Measurements from ENCODE around the gene ANKS6. TPM values are rescaled to one million over a fixed set of nuclear protein-coding genes. Genes with fewer than 3 reads are reported as not detected.

Gene ANKS6
- total RNA-seq = 2.4 TPM

DNA sequence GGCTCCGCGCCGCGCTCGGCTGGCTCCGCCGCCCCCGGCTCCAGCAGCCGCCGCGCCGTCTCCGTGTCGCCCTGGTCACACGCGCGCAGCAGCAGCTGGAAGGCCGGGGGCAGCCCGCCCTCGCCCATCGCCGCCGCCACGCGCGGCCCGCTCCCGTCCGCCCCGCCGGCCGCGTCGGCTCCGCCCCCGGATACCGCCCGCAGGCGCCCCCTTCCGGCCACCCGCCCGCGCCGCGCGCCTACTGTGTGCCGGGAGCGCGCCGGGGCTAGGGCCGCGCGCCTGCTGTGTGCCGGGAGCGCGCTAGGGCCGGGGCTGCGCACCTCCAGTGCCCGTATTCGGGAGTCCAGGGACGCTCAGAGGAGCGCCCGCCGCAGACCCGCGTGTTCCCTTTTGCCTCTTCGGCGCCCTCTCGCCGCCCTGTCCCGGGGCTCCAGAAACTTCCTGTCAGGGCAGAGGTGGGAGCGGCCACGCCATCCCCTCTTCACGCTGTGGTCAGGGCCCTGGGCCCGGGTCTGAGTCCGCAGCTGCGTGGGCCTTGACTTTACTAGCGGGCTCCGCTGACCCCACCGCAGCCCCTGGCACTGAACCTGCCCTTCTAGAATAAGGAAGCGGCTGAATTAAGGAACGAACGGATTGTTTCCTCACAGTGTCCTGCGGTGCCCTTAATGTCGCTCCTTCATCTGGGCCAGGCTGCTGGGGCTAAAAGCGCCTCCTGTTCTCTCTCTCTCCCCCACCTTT, at the start of gene ANKS6:
ANKS6 (minus strand) TSS at position 192 of the 738 bp plus-strand sequence; CDS start at position 128, 64 bp downstream.
- FAIRE-seq = no peak

DNA sequence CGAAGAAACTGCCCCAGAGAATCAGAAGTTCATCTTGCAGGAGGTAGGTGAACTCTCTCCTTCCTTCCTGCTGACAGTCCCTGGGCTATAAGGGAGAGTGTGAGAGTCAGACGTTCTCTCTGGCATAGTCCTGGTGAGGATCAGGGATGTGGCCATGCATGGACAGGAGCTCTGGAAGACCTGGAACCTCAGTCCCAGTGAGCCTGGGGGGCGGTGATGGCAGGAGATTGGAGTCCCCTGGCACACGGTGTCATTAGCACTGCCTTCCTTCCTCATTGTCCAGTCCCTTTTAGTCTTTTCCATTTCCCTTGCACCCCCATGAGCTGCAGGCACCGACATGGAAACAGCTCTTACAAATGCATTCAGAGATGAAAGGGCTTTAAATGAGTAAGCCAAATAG, 49.7 kb upstream of the ANKS6 start:
- FAIRE-seq (no peak), DNase-seq (ENCODE audit: low spot score in 2 of 2) (no peak)

More for the DNA sequence above, at the start of gene ANKS6:
- DNase-seq (ENCODE audit: low spot score in 2 of 2) = peak; percentile 93 to 95

DNA sequence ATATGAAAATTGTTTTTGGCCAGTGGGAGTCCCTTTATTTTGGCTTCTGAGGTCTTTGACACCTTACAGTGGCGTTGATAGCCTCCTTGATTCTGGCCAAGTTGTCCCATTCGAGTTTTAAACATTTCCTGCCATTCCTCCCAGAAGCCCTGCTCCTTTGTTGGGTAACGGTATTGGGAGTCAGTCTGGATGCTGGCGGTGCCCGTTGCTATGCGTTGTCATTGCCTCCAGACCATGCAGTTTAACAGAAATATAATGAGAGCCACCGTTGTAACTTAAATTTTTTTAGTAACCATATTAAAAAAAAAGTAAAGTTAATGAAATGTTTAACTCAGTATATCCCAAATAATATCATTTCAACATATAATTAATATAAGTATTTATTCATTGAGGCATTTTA, 46.2 kb upstream of the ANKS6 start:
- FAIRE-seq = no peak
- DNase-seq (ENCODE audit: low spot score in 2 of 2) = no peak

DNA sequence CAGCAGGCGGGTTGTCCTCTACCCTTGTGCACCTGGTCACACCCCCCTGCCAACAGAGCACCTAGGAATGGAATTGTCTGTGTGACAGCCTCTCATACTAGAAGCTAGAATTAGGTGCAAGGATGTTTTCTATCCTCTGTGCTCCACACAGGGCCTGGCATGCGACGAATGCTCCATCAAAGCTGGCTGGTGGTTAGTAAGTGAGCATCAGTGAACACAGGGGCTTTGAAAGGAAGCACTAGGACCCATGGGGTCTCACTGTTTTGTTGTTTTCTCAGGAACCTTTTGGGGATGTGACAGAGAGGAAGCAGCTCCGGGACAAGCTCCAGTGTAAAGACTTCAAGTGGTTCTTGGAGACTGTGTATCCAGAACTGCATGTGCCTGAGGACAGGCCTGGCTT, 43.4 kb upstream of the ANKS6 start:
- FAIRE-seq (no peak), DNase-seq (ENCODE audit: low spot score in 2 of 2) (no peak)

DNA sequence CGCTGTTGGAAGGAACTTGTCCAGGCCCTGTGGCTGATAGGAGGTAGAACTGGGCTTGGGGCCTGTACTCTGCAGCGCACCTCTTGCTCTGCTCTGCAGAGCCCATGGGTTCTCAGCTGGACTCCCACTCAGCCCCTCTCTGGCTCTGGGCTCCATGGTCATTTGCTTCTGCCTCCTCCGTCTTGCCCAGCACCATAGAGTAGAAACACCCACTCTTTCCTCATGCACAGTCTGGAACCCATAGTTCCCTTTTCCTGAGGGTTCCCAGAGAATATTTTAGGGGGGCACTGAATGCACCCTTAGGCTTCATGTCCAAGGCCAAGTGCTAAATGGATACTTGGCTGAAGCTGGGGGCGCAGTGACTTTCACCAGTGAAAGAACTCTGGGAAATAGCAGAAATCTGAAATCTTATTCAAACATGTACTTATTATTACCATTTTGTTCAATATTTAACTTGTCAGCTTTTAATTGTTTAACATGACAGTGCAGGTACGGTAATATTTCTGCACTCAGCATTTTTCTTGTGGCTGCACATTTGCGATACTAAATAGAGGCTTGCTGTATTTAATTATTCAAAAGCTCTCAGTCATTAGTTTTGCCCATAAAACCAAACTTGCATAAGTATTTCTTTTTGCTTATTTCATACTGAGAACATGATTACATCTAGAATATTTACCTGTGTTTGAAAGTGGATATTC, 42.7 kb upstream of the ANKS6 start:
- DNase-seq (ENCODE audit: low spot score in 2 of 2) (no peak), FAIRE-seq (no peak)

DNA sequence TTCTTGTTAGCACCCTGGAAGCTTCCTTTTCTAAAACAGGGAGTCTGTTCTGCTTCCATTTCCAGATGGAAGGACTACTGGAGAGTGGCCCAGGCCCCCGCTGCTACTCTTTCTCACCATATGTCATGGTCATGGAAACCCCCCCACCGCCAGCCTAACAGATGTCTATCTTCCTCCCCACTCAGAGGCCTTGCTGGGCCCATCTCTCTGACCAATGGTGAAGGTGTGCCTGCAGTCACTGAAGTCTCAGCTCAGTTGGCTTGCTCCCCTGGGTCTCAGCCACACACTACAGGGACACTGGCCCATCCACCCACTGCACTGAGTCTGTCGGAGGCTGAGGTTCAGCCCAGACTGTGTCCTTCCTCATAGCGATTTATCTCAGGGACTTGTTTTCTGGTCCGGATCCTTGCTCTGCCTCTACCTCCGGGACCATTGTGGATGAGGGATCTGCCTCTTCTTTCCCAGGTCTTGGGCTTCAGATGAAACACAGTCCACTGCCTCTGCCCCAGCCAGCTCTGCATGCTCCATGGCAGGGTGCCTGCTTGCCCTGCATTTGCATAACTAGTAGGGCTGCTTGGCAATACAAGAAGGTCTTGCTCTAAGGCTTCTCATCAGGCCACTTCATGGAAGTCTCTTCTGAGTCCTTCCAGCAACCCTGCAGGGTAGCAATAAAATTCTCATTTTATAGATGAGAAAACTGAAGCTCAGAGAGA, 42.0 kb upstream of the ANKS6 start:
- DNase-seq (ENCODE audit: low spot score in 2 of 2) = no peak

DNA sequence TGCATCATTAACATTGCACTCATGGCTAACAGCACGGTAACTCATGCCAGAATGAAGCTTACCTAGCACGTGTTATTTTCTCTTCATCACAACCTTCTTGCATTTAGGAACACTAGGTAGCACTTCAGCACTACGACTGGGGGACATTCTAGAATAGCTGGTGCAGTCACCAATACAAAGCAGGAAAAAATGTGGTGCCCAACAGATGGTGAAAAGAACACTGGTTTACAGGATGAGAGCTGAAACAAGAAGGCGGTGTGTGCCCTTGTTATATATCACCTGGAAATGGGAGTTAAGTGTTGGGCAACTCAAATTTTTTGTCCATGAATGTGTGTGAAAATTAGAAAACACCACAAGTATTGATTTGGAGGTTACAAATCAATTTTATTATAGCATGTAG, 41.2 kb upstream of the ANKS6 start:
- DNase-seq (ENCODE audit: low spot score in 2 of 2) (no peak), FAIRE-seq (no peak)

More for the DNA sequence above, 42.0 kb upstream of the ANKS6 start:
- no peak for FAIRE-seq

DNA sequence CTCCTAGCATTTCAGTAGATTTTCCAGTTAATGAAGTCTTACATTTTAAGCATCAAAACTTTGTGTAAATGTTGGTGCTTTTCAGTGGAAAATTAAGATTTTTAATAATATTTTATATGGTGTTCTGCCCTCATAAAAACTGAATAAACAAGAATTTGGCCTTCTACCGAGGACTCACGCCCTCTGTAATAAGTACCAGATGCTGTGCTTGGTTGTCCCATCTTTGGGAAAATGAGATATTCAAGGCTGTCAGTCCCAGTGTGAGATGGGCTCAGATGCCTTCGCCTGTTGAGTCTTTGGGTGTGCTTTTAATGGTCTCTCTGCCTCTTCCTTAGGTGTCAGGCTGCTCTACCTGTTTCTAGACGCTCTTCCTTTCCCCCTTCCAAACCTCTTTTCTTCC, 39.9 kb upstream of the ANKS6 start:
- FAIRE-seq = no peak
- DNase-seq (ENCODE audit: low spot score in 2 of 2) = no peak

DNA sequence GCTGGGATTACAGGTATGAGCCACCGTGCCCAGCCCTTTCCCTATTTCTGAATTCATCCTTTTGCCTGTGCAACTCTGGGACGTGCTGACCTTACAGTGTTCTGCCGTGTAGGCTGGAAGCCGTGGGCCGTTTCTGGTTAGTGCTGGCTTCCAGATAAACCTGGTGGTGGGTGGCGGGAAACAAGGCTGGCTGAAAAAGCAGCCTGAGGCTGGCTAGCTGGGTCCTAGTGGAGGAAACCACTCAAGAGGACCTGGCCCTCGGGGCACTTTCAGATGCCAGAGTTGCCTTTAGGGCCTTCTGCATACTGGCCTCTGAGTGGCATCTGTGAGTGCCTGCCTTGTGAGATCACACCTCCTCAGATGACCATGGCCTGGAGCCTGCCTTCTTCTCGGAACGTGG, 38.0 kb upstream of the ANKS6 start:
- no peak for DNase-seq (ENCODE audit: low spot score in 2 of 2)
- FAIRE-seq = no peak

DNA sequence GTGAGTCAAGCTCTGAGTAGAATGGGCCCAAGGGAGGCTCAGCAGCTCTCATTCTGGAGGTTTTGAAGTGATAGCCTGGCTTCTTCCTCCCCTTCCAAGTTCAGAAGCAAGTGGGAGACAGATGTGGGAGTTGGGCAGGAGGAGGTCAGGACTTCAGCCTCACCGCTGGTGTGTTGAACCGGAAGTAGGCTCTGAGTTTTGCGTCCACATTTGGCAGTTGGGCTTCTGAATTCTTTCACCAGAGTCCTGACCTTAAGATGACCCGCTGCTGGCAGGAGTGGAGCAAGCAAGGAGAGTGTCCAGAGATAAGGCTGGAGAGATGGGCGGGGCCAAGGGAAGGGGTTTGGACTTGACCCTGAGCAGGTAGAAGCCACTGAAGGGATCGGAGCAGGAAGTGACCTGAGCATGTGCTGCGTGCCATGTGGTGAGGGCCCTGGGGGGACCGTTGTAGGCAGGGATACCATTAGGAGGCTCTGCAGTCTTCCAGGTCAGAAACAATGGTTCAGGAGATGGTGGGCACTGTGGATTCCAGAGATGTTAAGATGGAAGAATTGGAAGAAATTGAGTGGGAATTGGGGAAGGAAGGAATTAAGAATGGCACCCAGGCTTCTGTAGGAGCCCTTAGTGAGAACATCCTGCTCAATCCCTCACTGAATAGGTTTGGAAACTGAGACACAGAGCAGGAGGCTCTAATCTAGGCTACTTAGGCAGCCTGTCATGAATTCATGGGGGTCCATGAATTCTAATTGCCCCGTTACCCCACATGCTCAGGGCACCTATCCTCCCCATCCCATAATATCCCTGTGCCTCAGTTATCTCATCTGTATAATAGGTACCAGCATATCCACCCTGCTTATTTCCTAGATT, 37.0 kb upstream of the ANKS6 start:
- DNase-seq (ENCODE audit: low spot score in 2 of 2) (no peak), FAIRE-seq (no peak)

DNA sequence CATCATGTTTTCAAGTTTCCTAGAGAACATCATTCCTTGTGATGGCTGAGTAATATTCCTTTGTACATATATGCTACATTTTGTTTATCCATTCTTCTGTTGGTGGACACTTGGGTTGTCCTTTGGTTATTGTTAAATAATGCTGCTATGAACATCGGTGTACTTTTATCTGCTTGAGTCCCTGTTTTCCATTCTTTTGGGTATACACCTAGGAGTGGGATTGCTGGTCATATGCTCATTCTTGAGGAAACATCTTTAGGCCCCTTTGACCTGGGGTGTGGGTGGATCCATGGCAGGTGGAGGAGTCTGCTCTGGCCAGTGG, 36.4 kb upstream of the ANKS6 start:
- no peak for FAIRE-seq
- DNase-seq (ENCODE audit: low spot score in 2 of 2) = no peak

DNA sequence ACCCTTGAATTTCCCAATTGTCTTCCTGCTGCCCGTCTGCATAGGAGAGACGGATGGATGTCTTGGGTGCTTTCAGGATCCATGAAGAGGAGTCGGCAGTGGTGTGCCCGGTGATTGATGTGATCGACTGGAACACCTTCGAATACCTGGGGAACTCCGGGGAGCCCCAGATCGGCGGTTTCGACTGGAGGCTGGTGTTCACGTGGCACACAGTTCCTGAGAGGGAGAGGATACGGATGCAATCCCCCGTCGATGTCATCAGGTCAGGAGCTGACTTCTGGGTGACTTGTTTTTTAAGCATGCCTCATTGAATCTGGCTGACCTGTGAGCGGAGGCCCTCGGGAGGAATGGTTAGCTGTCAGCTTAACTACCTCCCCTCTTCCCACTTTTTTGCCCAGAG, 35.3 kb upstream of the ANKS6 start:
- FAIRE-seq (no peak), DNase-seq (ENCODE audit: low spot score in 2 of 2) (no peak)

DNA sequence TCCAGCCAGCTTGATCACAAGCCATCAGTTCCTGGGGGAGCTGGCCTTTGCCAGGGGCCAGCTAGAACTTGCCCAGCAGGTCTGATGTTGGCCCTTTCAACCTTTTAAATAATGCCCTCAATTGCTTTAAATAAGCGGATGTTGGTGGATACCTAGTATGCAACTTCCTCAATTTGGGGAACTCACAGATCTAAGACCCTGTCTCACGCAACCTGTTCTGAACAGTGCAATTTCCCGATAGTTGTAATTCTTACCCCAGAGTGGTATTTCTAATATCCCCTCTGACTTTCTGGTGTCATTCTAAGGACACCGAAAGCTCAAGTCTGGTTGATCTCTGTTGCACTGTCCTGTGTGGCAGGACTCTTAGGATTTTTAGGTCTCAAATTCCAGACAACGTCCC, 34.2 kb upstream of the ANKS6 start:
- no peak for DNase-seq (ENCODE audit: low spot score in 2 of 2)
- no peak for FAIRE-seq

DNA sequence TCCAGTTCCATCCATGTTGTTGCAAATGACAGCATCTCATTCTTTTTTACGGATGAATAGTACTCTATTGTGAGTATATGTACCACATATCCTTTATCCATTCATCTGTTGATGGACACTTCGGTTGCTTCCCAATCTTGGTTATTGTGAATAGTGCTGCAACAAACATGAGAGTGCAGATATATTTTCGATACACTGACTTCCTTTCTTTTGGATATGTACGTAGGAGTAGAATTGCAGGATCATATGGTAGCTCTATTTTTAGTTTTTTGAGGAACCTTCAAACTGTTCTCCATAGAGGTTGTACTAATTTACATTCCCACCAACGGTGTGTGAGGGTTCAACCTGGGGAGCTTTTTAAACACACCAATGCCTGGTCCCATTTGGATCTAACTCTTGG, 33.4 kb upstream of the ANKS6 start:
- FAIRE-seq (no peak), DNase-seq (ENCODE audit: low spot score in 2 of 2) (no peak)

DNA sequence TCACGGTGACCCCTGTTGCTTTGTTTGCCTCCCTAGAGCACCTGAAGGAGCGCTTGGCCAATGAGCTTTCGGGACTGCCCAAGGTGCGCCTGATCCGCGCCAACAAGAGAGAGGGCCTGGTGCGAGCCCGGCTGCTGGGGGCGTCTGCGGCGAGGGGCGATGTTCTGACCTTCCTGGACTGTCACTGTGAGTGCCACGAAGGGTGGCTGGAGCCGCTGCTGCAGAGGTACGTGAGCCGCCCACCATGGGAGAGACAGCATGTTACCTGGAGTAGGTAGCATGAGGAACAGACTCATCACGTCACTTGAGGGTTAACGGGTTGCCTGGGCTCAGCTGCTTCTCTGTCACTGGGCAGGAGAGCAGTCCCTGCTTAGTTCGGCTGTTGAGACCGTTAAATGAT, 30.4 kb upstream of the ANKS6 start:
- FAIRE-seq = no peak
- DNase-seq (ENCODE audit: low spot score in 2 of 2) = no peak

DNA sequence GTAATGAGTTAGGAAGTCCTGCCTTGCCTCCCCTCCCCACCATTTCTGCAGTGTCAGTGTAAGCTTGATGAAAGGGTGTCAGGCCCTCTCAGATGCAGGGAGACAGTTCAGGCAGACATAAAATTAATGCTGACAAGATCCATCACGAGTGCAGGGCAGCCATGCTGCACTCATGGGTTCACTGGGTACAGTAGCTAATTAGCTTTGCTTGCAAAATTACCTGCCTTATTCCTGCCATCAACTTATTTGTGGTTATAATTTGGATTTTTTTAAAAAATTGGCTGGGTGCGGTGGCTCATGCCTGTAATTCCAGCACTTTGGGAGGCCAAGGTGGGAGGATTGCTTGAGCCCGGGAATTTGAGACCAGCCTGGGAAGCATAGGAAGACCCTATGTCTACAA, 29.1 kb upstream of the ANKS6 start:
- no peak for FAIRE-seq
- no peak for DNase-seq (ENCODE audit: low spot score in 2 of 2)

DNA sequence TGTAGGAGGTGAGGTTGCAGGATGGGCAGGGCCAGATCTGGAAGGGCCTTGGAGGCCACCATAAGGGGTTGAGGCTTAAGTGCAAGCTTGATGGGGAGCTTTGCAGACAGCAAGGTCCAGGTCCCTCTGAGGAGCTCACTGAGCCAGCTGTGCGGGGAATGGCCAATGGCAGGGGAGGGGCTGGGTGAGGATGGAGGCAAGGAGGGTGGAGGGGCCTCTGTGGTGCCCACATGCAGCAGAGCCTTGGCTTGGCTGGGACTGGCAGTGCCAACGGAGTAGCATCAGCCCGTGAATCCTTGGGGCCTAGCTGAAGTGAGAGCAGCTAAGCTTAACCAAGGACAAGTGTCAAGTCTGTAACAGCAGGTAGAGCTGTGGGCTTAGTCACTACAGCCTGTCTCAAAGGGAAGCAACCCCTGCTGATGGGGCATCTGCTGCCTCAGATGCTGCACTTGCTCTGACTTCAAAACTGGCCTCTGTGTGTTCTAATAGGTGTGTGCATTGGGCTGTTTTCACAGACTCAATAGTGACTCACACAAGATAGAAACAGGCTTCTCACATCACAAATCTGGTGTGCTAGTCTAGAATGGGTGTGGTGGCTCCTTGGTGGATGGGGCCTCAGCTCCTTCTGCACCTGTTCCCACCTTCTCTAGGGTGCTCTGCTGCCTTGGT, 27.4 kb upstream of the ANKS6 start:
- DNase-seq (ENCODE audit: low spot score in 2 of 2) (no peak), FAIRE-seq (no peak)

DNA sequence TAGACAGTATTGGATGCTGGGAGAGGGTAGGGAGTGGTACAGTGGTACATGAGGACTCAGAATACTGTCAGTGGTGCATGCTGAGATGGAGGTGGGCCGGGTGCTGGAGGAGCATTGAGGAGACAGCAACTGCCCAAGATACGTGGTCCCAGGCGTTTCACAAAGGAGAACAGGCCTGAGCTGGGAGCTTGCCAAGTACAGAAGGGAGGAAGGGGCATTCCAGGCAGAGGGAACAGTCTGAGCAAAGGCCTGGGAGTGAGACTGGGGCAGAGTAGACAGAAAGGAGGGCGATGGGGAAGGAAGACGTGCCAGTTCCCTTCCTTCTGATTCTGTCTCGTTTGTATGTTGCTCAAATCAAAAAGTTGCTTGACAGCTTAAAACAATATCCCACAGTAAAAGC, 26.3 kb upstream of the ANKS6 start:
- no peak for DNase-seq (ENCODE audit: low spot score in 2 of 2)

DNA sequence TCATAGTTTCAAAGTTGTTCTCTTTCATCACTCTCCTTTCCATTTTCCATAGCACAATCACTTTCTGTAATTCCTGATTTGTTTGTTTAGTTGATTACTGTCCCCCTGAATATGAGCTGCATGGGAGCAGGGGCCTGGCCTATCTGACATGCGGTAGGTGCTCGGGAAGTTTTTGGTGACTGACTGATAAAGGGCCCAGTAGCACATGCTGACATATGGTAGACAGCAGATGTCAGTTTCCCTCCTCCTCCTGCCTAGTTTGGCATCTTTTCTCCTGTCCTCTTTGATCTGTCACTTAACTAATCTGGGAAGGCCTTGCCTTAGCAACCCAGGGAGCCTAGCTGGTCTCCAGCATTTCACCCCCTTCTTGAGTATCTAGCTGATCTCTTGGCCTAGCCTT, 25.5 kb upstream of the ANKS6 start:
- DNase-seq (ENCODE audit: low spot score in 2 of 2) (no peak), FAIRE-seq (no peak)

More for the DNA sequence above, 26.3 kb upstream of the ANKS6 start:
- no peak for FAIRE-seq

DNA sequence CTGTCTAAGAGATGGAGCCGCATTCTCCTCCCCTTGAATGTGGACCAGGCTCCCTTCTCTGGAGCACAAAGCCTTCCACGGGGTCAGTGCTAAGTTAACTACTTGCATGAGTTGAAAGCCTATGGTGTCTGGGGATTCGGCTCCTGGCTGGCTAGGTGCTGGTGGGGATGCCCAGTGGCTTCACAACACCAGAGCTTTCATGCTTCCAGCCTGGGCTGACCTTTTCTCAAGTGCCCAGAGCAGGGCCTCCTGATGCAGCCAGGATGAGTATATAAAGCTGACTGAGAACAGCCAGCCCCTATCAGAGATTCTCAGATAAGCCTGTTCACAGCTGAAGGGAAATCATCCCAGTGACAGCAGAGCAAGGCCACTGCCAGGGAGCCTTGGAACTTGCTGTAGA, 22.9 kb upstream of the ANKS6 start:
- no peak for DNase-seq (ENCODE audit: low spot score in 2 of 2)
- FAIRE-seq = no peak
